Bronchial epithelial cell (primary cell): Measurements from ENCODE around the gene MYORG. TPM values are rescaled to one million over a fixed set of nuclear protein-coding genes. Genes with fewer than 3 reads are reported as not detected.
A peak's percentile ranks its signal among the peaks of the same experiment; 100 is the strongest.

Source experiments
- DNase-seq: peaks from one replicate; pipeline ENCODE4 v3.0.0-alpha.2; 2010; ENCODE audit warnings: low read depth
- FAIRE-seq: peaks from 2 replicates; lab custom pipeline; 2011; peaks lifted over from hg19 to GRCh38; lab: Jason Lieb, UNC
- H3K27me3 ChIP-seq: 2 replicates; pipeline ENCODE4 v1.5.1; 2011; ENCODE audit warnings: low read length; ENCODE audit not compliant: control insufficient read depth, insufficient read depth
- H3K36me3 ChIP-seq: 2 replicates; pipeline ENCODE4 v1.5.1; 2011; ENCODE audit warnings: low read length; ENCODE audit not compliant: control insufficient read depth, insufficient read depth
- H3K4me3 ChIP-seq: 2 replicates; pipeline ENCODE4 v1.5.1; 2011; ENCODE audit warnings: mild to moderate bottlenecking, low read depth, low read length, control low read depth
- CTCF ChIP-seq: IDR thresholded peaks from 2 replicates; pipeline ENCODE4 v1.5.1; 2011; ENCODE audit warnings: mild to moderate bottlenecking, moderate library complexity, low read length, control low read depth, inconsistent platforms; ENCODE audit not compliant: insufficient read depth, severe bottlenecking
- total RNA-seq: library from RNA; depleted of rRNA; stranded (reverse); fragments of >200 nt; gene quantifications from 2 replicates; pipeline ENCODE4 v1.2.1, GENCODE V29; 2014

The MYORG gene
- total RNA-seq, 1 donor from 2014 or later = 2.1 TPM

- Histone ChIP-seq H3K36me3 (peaks cover 21% of the 10 kb centered on the region), H3K27me3 (no peaks in the 10 kb centered on the region), H3K4me3 (no peak overlapping the region)
- FAIRE-seq = no peak
- DNase-seq = peak; percentile 57
- peak; percentile 14 for TF ChIP-seq CTCF
These were observed 1.7 kb downstream of the MYORG start for GRCh38 chr9:34374905-34375552.

GRCh38 chr9:34374339-34374738, 2.4 kb downstream of the MYORG start:
- DNase-seq = no peak
- no peak for TF ChIP-seq CTCF
- Histone ChIP-seq H3K27me3 (no peaks in the 10 kb centered on the region), H3K4me3 (no peak overlapping the region), H3K36me3 (peaks cover 23% of the 10 kb centered on the region)
- peak; percentile 89 for FAIRE-seq

GRCh38 chr9:34373749-34374148, 2.9 kb downstream of the MYORG start:
- TF ChIP-seq CTCF = no peak
- FAIRE-seq (no peak), DNase-seq (no peak)
- H3K36me3 ChIP-seq = peaks cover 23% of the 10 kb centered on the region
- no peak overlapping the region for H3K4me3 ChIP-seq
- no peaks in the 10 kb centered on the region for H3K27me3 ChIP-seq

GRCh38 chr9:34372467-34373011, 4.2 kb downstream of the MYORG start:
- H3K4me3 ChIP-seq = no peak overlapping the region
- no peaks in the 10 kb centered on the region for H3K27me3 ChIP-seq
- no peak for TF ChIP-seq CTCF
- FAIRE-seq (no peak), DNase-seq (no peak)
- H3K36me3 ChIP-seq = peaks cover 23% of the 10 kb centered on the region

GRCh38 chr9:34371886-34372466, 4.7 kb downstream of the MYORG start:
- H3K4me3 ChIP-seq = no peak overlapping the region
- FAIRE-seq = no peak

More at GRCh38 chr9:34371886-34372466, 4.7 kb downstream of the MYORG start:
- Histone ChIP-seq H3K36me3 (peaks cover 23% of the 10 kb centered on the region), H3K27me3 (no peaks in the 10 kb centered on the region)
- DNase-seq = no peak
- TF ChIP-seq CTCF = no peak
